ENCODE data around the gene ZIM2.

- TF ChIP-seq CTCF (IDR thresholded peaks at IDR 0.05) = no peak
- TF ChIP-seq POLR2A (IDR thresholded peaks at IDR 0.05) = no peak
These were observed 27.0 kb downstream of the ZIM2 start for GRCh38 chr19:56813531-56813930.

All from transverse colon (tissue), 3 donors.